Sigmoid colon (tissue), 4 donors: ENCODE results near the gene SPATA31D1.
"Not testable (repeated sequence)": the region's sequence is repeated elsewhere in the genome, so short reads cannot be mapped to it uniquely, and the experiment has no call there.

Source experiments
- EP300 ChIP-seq, 4 donors: sonication (generic); formaldehyde crosslinking; IDR thresholded peaks; one replicate each; pipeline ENCODE4 v1.6.1; 2017; ENCODE audit warnings: antibody characterized with exemption in 4 of 4
- POLR2AphosphoS5 ChIP-seq, 4 donors: sonication (generic); formaldehyde crosslinking; IDR thresholded peaks; one replicate each; pipeline ENCODE4 v1.6.1; 2017; ENCODE audit warnings: antibody characterized with exemption in 4 of 4
- TF ChIP-seq, protein P1 (sequence below), 4 experiments: fragments of 450-650 bp in 3 of 4; fragments of 200-600 bp in 1 of 4; IDR thresholded peaks; one replicate each; pipeline ENCODE4 v1.5.1; 2016 to 2019; ENCODE audit warnings: antibody characterized with exemption in 4 of 4, mild to moderate bottlenecking in 3 of 4, moderate library complexity in 2 of 4

DNA sequence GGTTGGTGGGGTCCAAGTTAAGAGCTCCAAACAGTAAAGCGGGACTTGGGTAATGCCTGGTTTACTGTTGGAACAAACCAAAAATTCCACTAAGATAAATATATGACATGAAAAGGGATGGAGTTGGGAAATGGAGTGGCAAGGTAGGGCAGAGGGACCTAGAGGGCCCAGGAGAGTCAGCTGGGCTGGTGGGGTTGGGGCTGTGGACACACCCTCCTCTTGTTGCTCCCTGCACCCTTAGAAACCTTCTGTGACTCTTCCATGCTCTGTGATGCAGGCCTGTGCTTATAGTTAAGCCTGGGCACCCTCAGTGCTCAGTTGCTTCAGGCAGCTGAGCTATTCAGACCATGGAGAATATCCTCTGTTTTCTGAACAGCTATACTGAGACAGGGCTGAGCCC is at the start of gene SPATA31D1:
- TF ChIP-seq EP300, POLR2AphosphoS5 (IDR thresholded peaks at IDR 0.05): not testable (repeated sequence)
- TF ChIP-seq, protein P1, sequence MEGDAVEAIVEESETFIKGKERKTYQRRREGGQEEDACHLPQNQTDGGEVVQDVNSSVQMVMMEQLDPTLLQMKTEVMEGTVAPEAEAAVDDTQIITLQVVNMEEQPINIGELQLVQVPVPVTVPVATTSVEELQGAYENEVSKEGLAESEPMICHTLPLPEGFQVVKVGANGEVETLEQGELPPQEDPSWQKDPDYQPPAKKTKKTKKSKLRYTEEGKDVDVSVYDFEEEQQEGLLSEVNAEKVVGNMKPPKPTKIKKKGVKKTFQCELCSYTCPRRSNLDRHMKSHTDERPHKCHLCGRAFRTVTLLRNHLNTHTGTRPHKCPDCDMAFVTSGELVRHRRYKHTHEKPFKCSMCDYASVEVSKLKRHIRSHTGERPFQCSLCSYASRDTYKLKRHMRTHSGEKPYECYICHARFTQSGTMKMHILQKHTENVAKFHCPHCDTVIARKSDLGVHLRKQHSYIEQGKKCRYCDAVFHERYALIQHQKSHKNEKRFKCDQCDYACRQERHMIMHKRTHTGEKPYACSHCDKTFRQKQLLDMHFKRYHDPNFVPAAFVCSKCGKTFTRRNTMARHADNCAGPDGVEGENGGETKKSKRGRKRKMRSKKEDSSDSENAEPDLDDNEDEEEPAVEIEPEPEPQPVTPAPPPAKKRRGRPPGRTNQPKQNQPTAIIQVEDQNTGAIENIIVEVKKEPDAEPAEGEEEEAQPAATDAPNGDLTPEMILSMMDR (IDR thresholded peaks at IDR 0.05) = not testable (repeated sequence)
